BJ (cell line): ENCODE data around the gene CNNM2. TPM values are rescaled to one million over a fixed set of nuclear protein-coding genes. Genes with fewer than 3 reads are reported as not detected.
A peak's percentile ranks its signal among the peaks of the same experiment; 100 is the strongest.

Experiments
- CTCF ChIA-PET: fragments of 350-600 bp; formaldehyde crosslinking; extraction: SDS; loops from one replicate; lab custom pipeline; 2021; ENCODE audit warnings: antibody characterized with exemption, inconsistent platforms; lab: Yijun Ruan, JAX
- POLR2A ChIA-PET: fragments of 300-600 bp; sonication (Branson Sonifier 250); formaldehyde crosslinking; extraction: SDS; loops from one replicate; lab custom pipeline; 2021; ENCODE audit warnings: antibody characterized with exemption; lab: Charles Lee
- DNase-seq: peaks from one replicate; pipeline ENCODE4 v3.0.0-alpha.2; 2011; ENCODE audit warnings: low read depth
- H3K27me3 ChIP-seq: 2 replicates; pipeline ENCODE4 v1.6.0; 2011; ENCODE audit warnings: low read length; ENCODE audit not compliant: control insufficient read depth, insufficient read depth
- H3K36me3 ChIP-seq: 2 replicates; pipeline ENCODE4 v1.5.1; 2011; ENCODE audit warnings: low read length; ENCODE audit not compliant: control insufficient read depth, insufficient read depth
- H3K4me3 ChIP-seq: 2 replicates; pipeline ENCODE4 v1.5.1; 2011; ENCODE audit warnings: low read depth, mild to moderate bottlenecking, control low read depth, low read length
- CTCF ChIP-seq: IDR thresholded peaks from 2 replicates; pipeline ENCODE4 v1.5.1; 2011; ENCODE audit warnings: low read depth, mild to moderate bottlenecking, control low read depth, inconsistent platforms, low read length, moderate library complexity; ENCODE audit not compliant: insufficient read depth
- polyA plus RNA-seq: library from polyadenylated mRNA; depleted of rRNA; stranded (reverse); fragments of >200 nt; gene quantifications from 2 replicates; pipeline ENCODE4 v1.2.3, GENCODE V29; 2011

The CNNM2 gene
- polyA plus RNA-seq, 1 experiment, result 3.7 TPM

GRCh38 chr10:103083266-103083976 is 165.3 kb downstream of the CNNM2 start:
- H3K27me3 ChIP-seq, result no peaks in the 10 kb centered on the region
- peaks cover 6% of the 10 kb centered on the region for H3K36me3 ChIP-seq
- DNase-seq, result no peak
- TF ChIP-seq CTCF, result no peak
- CTCF ChIA-PET, result interaction anchor here (0.6 to 1.7 kb wide), 4 partner anchors 9 to 166 kb away, joined by 3 to 5 read pairs (median 3); no protein-coding TSS in a partner anchor
- no peak overlapping the region for H3K4me3 ChIP-seq
- POLR2A ChIA-PET, result no interaction called here

GRCh38 chr10:103083977-103084320 is 165.9 kb downstream of the CNNM2 start:
- ChIA-PET POLR2A (no interaction called here), CTCF (interaction anchor here (0.9 kb wide), 1 partner anchor 9 kb away, joined by 3 read pairs; no protein-coding TSS in a partner anchor)
- H3K27me3 ChIP-seq, result no peaks in the 10 kb centered on the region
- TF ChIP-seq CTCF, result no peak
- no peak for DNase-seq
- peaks cover 6% of the 10 kb centered on the region for H3K36me3 ChIP-seq
- no peak overlapping the region for H3K4me3 ChIP-seq

- ChIA-PET CTCF (interaction anchor here (0.9 to 3.0 kb wide), 6 partner anchors 10 to 169 kb away, joined by 3 to 11 read pairs (median 4); partner anchors contain the start of gene CNNM2), POLR2A (no interaction called here)
- Histone ChIP-seq H3K4me3 (no peak overlapping the region), H3K27me3 (no peaks in the 10 kb centered on the region), H3K36me3 (peaks cover 14% of the 10 kb centered on the region)
- DNase-seq, result no peak
- TF ChIP-seq CTCF, result no peak
Observed at GRCh38 chr10:103086261-103086660, 168.2 kb downstream of the CNNM2 start.

- Histone ChIP-seq H3K36me3 (peaks cover 16% of the 10 kb centered on the region), H3K4me3 (no peak overlapping the region), H3K27me3 (no peaks in the 10 kb centered on the region)
- TF ChIP-seq CTCF, result 0 out of 2 replicates have a peak, but pooled peaks have one; percentile 12
- POLR2A ChIA-PET, result no interaction called here
- DNase-seq, result no peak
- CTCF ChIA-PET, result interaction anchor here (1.0 to 3.0 kb wide), 5 partner anchors 98 to 169 kb away, joined by 3 to 11 read pairs (median 5); partner anchors contain the start of gene CNNM2
Observed at GRCh38 chr10:103086799-103087198, 168.7 kb downstream of the CNNM2 start.

- ChIA-PET CTCF (no interaction called here), POLR2A (no interaction called here)
- peaks cover 22% of the 10 kb centered on the region for H3K36me3 ChIP-seq
- no peak overlapping the region for H3K4me3 ChIP-seq
- no peak for TF ChIP-seq CTCF
- no peaks in the 10 kb centered on the region for H3K27me3 ChIP-seq
- DNase-seq, result no peak
Observed at GRCh38 chr10:103089493-103089892, 171.4 kb downstream of the CNNM2 start.
